DOHH2 (cell line): ENCODE results near the gene PTCH1.

ENCODE experiments used
- CTCF ChIP-seq: fragments of 200-600 bp; sonication (generic); IDR thresholded peaks from one replicate; pipeline ENCODE4 v1.5.1; 2014; ENCODE audit warnings: antibody characterized with exemption, mild to moderate bottlenecking, low read depth, low read length; ENCODE audit not compliant: poor library complexity, severe bottlenecking
- EZH2phosphoT487 ChIP-seq: fragments of 200-600 bp; sonication (generic); IDR thresholded peaks from 2 replicates; pipeline ENCODE4 v1.6.1; 2017; ENCODE audit warnings: borderline replicate concordance, mild to moderate bottlenecking, antibody characterized with exemption, low read length, moderate library complexity, mixed read lengths

- no peak for TF ChIP-seq CTCF
- no peak for TF ChIP-seq EZH2phosphoT487
Observed at GRCh38 chr9:95459178-95459577, 57.6 kb downstream of the PTCH1 start.
